ENCODE data around the gene PHRF1. TPM values are rescaled to one million over a fixed set of nuclear protein-coding genes. Genes with fewer than 3 reads are reported as not detected.
A peak's percentile ranks its signal among the peaks of the same experiment; 100 is the strongest.

The PHRF1 gene
- total and polyA plus RNA-seq, 9 of the 15 experiments (the other 6 are each of a cell fraction or from before 2014, with no cell fraction given), result 0.07 to 37.2 (median 7.7) TPM

DNA sequence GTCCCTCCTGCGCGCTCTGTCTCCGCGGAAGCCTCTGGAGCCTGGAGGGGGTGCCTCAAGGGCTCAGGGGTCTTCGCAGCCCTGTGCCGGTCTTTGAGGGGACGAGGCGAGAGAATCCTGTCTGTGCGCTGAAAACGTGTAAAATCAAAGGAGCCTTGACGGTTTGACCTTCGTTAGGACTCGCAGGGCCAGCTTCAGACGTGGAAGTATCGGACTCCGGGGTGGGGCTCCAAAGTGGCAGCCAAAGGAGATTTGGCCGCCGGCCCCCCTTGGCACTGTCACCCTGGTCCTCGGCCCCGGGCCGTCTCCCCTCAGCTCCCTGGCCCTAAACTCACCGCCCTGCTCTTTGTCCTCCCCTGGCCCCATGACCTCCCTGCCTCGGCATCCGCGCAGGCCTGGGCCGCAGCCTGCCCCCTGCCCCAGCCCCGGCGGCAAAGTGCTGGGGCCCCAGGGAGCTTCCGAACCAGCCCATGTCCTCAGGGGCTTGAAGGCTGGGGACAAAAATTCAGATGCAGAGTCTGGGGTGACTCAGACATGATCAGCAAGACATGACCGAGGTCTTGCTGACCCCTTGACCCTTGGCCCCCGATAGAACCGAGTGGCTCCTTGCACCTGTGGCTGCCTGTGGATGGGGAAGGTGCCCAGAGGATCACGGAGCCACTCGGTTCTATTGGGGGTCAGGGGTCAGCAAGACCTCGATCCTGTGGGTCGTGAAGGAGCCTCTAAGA is 6.9 kb upstream of the PHRF1 start (continued):
- TF ChIP-seq ID3 (CRISPR knock-in tag; IDR thresholded peaks at IDR 0.05), result no peak
- no peak for TF ChIP-seq ID3 (tag; IDR thresholded peaks at IDR 0.05)
- TF ChIP-seq PRMT5 (CRISPR knock-in tag; IDR thresholded peaks at IDR 0.05), result no peak
- TF ChIP-seq MCM7 (IDR thresholded peaks at IDR 0.05), result no peak
- no peak for TF ChIP-seq ZFPM2 (CRISPR knock-in tag; IDR thresholded peaks at IDR 0.05)
- TF ChIP-seq CHD4 (IDR thresholded peaks at IDR 0.05; ENCODE audit: insufficient read depth, insufficient replicate concordance, low read depth, low read length, poor library complexity, severe bottlenecking), result no peak
- TF ChIP-seq FOSL1 (tag; conservative IDR thresholded peaks at IDR 0.05), result peak; percentile 44; the same call in 1 of the 2 replicates
- no peak for TF ChIP-seq CTCF (IDR thresholded peaks at IDR 0.05 in 2 of 3, conservative IDR thresholded peaks at IDR 0.05 in 1 of 3; ENCODE audit: insufficient read depth in 2 of 3, low read depth in 1 of 3, low read length in 3 of 3)
- no peak for TF ChIP-seq TFAM (CRISPR knock-in tag; conservative IDR thresholded peaks at IDR 0.05)
- TF ChIP-seq ZNF324 (CRISPR knock-in tag; IDR thresholded peaks at IDR 0.05), result no peak
- no peak for TF ChIP-seq NONO (IDR thresholded peaks at IDR 0.05; ENCODE audit: low read depth in 2 of 2, low read length in 1 of 2)

All from K562 (cell line).